Anterior cingulate cortex (tissue), 58 donors: ENCODE data around the gene GALNT7.
A peak's percentile ranks its signal among the peaks of the same experiment; 100 is the strongest.

Source experiments
- DNase-seq, 58 donors: peaks; one replicate each; lab custom pipeline; 2025; lab: John Stamatoyannopoulos, UW

Gene GALNT7

GRCh38 chr4:173257732-173258717 is 89.4 kb downstream of the GALNT7 start:
- DNase-seq: peak in 44 of 58 donors; percentile 3 to 76 (median 48)

GRCh38 chr4:173258866-173259265 is 90.3 kb downstream of the GALNT7 start:
- no peak for DNase-seq

GRCh38 chr4:173259310-173259709 is 90.7 kb downstream of the GALNT7 start:
- no peak for DNase-seq

GRCh38 chr4:173261052-173261451 is 92.4 kb downstream of the GALNT7 start:
- no peak for DNase-seq

GRCh38 chr4:173262375-173262774 is 93.8 kb downstream of the GALNT7 start:
- no peak for DNase-seq

GRCh38 chr4:173264245-173264644 is 95.6 kb downstream of the GALNT7 start:
- no peak for DNase-seq

GRCh38 chr4:173264684-173265185 is 96.1 kb downstream of the GALNT7 start:
- DNase-seq: peak in 1 of 58 donors; percentile 7

- DNase-seq: no peak
Observed at GRCh38 chr4:173265751-173266150, 97.1 kb downstream of the GALNT7 start.

- DNase-seq: no peak
Observed at GRCh38 chr4:173267711-173268110, 99.1 kb downstream of the GALNT7 start.

GRCh38 chr4:173269280-173269679 is 100.7 kb downstream of the GALNT7 start:
- no peak for DNase-seq

GRCh38 chr4:173270312-173271027 is 101.9 kb downstream of the GALNT7 start:
- DNase-seq: peak in 1 of 58 donors; percentile 3

- DNase-seq: no peak
Observed at GRCh38 chr4:173272314-173272713, 103.7 kb downstream of the GALNT7 start.

GRCh38 chr4:173272996-173273395 is 104.4 kb downstream of the GALNT7 start:
- DNase-seq: no peak

GRCh38 chr4:173273941-173274340 is 105.3 kb downstream of the GALNT7 start:
- no peak for DNase-seq

GRCh38 chr4:173274744-173275143 is 106.1 kb downstream of the GALNT7 start:
- DNase-seq: no peak

- no peak for DNase-seq
Observed at GRCh38 chr4:173275150-173275549, 106.5 kb downstream of the GALNT7 start.

GRCh38 chr4:173277340-173277739 is 108.7 kb downstream of the GALNT7 start:
- no peak for DNase-seq

GRCh38 chr4:173280998-173281397 is 112.4 kb downstream of the GALNT7 start:
- DNase-seq: no peak

GRCh38 chr4:173281406-173282255 is 113.0 kb downstream of the GALNT7 start:
- no peak for DNase-seq

GRCh38 chr4:173282256-173282562 is 113.6 kb downstream of the GALNT7 start:
- DNase-seq: no peak
